ENCODE measurements around the gene ZZZ3. TPM values are rescaled to one million over a fixed set of nuclear protein-coding genes. Genes with fewer than 3 reads are reported as not detected.
"Not testable (repeated sequence)": the region's sequence is repeated elsewhere in the genome, so short reads cannot be mapped to it uniquely, and the experiment has no call there.

Gene ZZZ3
- total RNA-seq, 2 experiments from 2014 or later: 48.4 to 48.5 TPM

DNA sequence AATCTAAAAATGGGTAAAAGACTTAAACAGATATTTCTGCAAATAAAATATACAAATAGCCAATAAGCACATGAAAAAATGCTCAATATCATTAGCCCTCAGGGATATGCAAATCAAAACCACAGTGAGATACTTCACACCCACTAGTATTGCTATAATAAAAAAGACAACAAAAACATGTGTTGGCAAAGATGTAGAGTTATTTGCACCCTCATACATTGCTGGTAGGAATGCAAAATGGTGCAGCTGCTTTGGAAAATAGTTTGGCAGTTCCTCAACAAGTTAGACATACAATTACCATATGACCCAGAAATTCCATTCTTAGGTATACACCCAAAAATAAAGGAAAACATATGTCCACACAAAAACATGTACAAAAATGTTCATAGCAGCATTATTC, 30.2 kb downstream of the ZZZ3 start:
- Mint-ChIP-seq H3K9me3 (peaks cover 30% of the 10 kb centered on the region), H3K27ac (peak overlapping the region; percentile 20), H3K36me3 (peaks cover 71% of the 10 kb centered on the region), H3K27me3 (no peaks in the 10 kb centered on the region), H3K4me3 (no peak overlapping the region), H3K4me1 (peaks cover 25% of the 10 kb centered on the region)
- no peak for DNase-seq

DNA sequence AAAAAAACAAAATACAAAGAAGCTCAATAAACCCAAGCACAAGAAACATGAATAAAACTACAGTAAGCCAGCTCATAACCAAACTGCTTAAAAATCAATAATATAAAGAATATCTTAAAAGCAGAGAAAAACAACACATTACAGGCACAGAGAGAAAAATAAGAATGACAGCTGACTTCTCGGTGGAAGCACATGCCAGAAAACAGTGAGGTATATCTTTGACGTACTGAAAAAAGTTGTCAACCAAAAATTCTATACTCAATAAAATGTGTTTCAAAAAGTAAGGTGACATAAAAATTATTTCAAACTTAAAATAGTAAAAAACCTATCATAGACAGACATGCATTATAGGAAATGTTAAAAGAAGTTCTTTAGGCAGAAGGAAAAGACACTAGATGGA, 33.3 kb downstream of the ZZZ3 start:
- H3K9me3 Mint-ChIP-seq: peaks cover 35% of the 10 kb centered on the region
- peaks cover 23% of the 10 kb centered on the region for H3K4me1 Mint-ChIP-seq
- no peak overlapping the region for H3K4me3 Mint-ChIP-seq
- H3K27me3 Mint-ChIP-seq: no peaks in the 10 kb centered on the region
- H3K27ac Mint-ChIP-seq: no peak overlapping the region
- DNase-seq: no peak
- H3K36me3 Mint-ChIP-seq: peaks cover 73% of the 10 kb centered on the region

DNA sequence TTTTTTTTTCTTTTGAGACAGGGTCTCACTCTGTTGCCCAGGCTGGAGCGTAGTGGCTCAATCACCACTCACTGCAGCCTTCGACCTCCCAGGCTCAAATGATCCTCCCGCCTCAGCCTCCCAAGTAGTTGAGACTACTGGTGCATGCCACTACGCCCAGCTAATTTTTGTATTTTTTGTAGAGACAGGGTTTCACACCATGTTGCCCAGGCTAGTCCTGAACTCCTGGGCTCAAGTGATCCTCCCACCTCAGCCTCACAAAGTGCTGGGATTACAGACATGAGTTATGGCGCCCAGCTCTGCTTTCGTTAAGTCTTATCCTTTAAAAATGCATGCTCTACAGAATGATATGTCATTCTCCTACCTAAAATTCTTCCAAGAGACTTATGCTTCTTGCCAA, 36.2 kb downstream of the ZZZ3 start:
- not testable (repeated sequence) for H3K27me3 Mint-ChIP-seq, DNase-seq, H3K27ac Mint-ChIP-seq, H3K4me3 Mint-ChIP-seq
- Mint-ChIP-seq H3K4me1 (peaks cover 19% of the 10 kb centered on the region), H3K9me3 (peaks cover 29% of the 10 kb centered on the region), H3K36me3 (peaks cover 63% of the 10 kb centered on the region)

DNA sequence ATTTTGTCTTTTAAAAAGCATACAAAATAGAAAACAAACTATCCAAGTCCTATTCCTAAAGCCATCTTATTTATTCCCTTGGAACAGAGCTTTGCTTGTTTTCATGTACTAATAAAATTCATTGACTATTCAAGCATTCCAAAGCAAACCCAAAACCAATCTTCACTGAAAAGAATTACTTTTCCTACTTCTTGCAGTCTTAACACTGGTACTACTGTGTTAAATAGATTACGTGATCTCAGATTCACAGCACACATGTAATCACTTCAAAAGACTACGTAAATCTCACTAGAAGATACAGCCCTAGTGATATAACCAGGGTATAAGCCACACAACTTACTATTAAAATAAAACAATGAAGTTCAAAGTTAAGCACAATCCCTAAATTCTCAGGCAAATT, 39.0 kb downstream of the ZZZ3 start:
- Mint-ChIP-seq H3K36me3 (peaks cover 50% of the 10 kb centered on the region), H3K4me1 (peaks cover 18% of the 10 kb centered on the region), H3K9me3 (peaks cover 8% of the 10 kb centered on the region), H3K27me3 (no peaks in the 10 kb centered on the region), H3K27ac (no peak overlapping the region), H3K4me3 (no peak overlapping the region)
- no peak for DNase-seq

DNA sequence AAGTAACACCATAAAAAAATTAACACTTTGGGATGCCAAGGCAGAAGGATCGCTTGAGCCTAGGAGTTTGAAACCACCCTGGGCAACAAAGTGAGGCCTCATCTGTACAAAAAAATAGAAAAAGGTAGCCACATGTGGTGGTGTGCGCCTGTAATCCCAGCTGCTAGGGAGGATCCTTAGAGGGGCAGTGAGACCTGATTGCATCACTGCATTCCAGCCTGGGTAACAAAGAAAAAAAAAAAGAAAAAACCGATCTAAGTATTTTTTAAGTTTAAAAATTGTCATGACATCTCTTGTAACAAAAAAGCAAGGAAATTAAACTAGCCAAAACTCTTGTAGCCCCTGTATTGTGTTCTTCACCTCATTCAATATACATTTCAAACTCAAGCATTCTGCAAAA, 39.5 kb downstream of the ZZZ3 start:
- Mint-ChIP-seq H3K4me1 (peaks cover 19% of the 10 kb centered on the region), H3K36me3 (peaks cover 49% of the 10 kb centered on the region), H3K27ac (no peak overlapping the region)

DNA sequence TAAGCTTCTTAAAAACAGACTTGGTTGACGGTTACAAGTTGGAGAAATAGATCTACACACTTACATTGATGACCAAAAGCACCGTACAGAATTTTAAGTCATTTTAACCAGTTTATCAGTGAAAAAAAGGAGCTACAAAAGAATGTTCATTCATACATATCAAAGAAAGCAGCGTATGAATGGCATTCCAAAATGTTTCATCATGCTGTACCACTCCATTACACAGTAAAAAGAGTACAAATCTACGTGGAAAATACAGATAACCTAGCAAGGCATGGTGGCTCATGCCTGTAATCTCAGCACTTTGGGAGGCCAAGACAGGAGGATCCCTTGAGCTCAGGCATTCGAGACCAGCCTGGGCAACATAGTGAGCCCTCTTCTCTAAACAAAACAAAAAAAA, 40.3 kb downstream of the ZZZ3 start:
- H3K27me3 Mint-ChIP-seq: no peaks in the 10 kb centered on the region
- H3K4me3 Mint-ChIP-seq: no peak overlapping the region
- peaks cover 45% of the 10 kb centered on the region for H3K36me3 Mint-ChIP-seq
- H3K9me3 Mint-ChIP-seq: peaks cover 5% of the 10 kb centered on the region
- peaks cover 19% of the 10 kb centered on the region for H3K4me1 Mint-ChIP-seq
- no peak for DNase-seq
- H3K27ac Mint-ChIP-seq: no peak overlapping the region

More for the DNA sequence above, 39.5 kb downstream of the ZZZ3 start:
- DNase-seq: no peak
- Mint-ChIP-seq H3K4me3 (no peak overlapping the region), H3K27me3 (no peaks in the 10 kb centered on the region), H3K9me3 (peaks cover 5% of the 10 kb centered on the region)

DNA sequence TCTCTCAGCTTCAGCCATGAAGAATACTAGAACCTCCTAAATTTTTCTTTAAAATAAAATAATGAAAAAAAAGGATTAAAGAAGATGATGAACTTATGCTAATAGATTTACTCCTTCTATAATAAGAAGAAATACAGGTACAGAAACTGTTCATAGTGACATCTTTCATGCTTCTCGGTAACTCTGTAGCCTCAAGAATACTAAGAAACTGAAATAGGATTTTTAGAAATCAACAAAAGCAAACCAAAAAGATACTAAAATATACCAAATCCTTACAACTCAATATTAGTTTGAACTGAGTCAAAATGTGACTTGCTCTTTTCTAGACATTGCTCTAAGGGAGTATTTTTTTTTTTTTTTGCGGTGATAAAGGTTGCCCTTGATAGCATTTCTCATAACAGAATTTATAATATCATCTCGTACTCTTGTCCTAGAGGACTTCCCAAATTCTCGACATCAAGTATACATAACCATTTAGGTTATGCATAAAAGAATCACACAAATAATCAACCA, 42.8 kb downstream of the ZZZ3 start:
- peaks cover 12% of the 10 kb centered on the region for H3K4me1 Mint-ChIP-seq
- no peak overlapping the region for H3K27ac Mint-ChIP-seq
- H3K27me3 Mint-ChIP-seq: no peaks in the 10 kb centered on the region
- no peak overlapping the region for H3K4me3 Mint-ChIP-seq
- no peak for DNase-seq
- H3K9me3 Mint-ChIP-seq: no peaks in the 10 kb centered on the region
- H3K36me3 Mint-ChIP-seq: peaks cover 27% of the 10 kb centered on the region

DNA sequence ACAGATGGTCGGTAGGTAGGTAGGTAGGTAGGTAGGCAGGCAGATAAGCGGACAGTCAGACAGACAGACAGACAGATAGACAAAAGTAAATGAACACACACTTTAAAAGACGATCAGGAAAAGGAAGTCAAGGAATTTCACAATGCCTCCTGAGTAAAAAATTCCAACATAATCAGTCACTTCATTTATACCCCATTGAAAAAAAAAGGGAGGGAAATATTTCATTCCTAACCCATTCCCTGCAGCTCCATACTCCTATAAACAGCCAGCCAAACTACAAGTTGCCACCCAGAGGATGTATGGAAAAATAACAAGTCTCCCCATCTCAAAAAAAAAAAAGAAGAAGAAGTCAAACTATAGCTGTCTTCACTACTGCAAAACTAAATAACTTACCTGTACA, 43.4 kb downstream of the ZZZ3 start:
- no peaks in the 10 kb centered on the region for H3K27me3 Mint-ChIP-seq
- H3K36me3 Mint-ChIP-seq: peaks cover 30% of the 10 kb centered on the region
- no peak overlapping the region for H3K27ac Mint-ChIP-seq

DNA sequence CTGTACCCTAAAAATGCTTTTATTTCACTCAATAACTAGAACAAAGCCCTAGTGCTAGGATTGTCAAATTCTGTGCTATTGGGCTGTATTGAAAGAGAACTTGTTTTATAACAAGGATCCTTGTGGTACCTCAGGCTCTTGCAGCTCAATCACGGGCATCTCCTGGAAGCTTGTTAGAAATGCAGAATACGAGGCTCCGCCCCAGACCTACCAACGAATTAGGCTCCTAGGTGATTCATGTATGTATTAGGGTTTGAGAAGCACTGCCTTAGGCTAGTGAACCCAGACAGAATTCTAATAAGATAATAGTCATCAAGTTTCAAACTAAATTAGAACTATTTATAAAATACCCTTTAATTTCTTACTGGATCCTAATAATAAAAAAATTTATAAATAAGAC, 45.6 kb downstream of the ZZZ3 start:
- Mint-ChIP-seq H3K27ac (no peak overlapping the region), H3K36me3 (peaks cover 32% of the 10 kb centered on the region), H3K9me3 (no peaks in the 10 kb centered on the region), H3K27me3 (no peaks in the 10 kb centered on the region), H3K4me1 (peaks cover 10% of the 10 kb centered on the region), H3K4me3 (no peak overlapping the region)
- no peak for DNase-seq

More for the DNA sequence above, 43.4 kb downstream of the ZZZ3 start:
- Mint-ChIP-seq H3K4me3 (no peak overlapping the region), H3K4me1 (peaks cover 11% of the 10 kb centered on the region), H3K9me3 (no peaks in the 10 kb centered on the region)
- no peak for DNase-seq

Other genes with a start within 250 kb of the ZZZ3 start
- gene USP33, start 77.2 kb upstream of the ZZZ3 start, total RNA-seq: 10 to 100 TPM; 33.9 to 34.1 TPM
- 1 to 10 TPM; 6.1 to 7.5 TPM for gene MIGA1, start 97.0 kb upstream of the ZZZ3 start, total RNA-seq
- 1 to 10 TPM; 2.5 to 2.6 TPM for gene NEXN, start 206.0 kb upstream of the ZZZ3 start, total RNA-seq

Data from activated naive CD8-positive, alpha-beta T cell treated with anti-CD3 and anti-CD28 coated beads for 36 hours (primary cell).